Raji (cell line): ENCODE measurements around the gene KRTAP19-2.

Source experiments
- POLR2A ChIP-seq: IDR thresholded peaks from 2 replicates; pipeline ENCODE4 v1.6.1; 2011; ENCODE audit warnings: low read depth, low read length, control low read depth; ENCODE audit not compliant: insufficient read depth

KRTAP19-2 gene, protein sequence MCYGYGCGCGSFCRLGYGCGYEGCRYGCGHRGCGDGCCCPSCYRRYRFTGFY

DNA sequence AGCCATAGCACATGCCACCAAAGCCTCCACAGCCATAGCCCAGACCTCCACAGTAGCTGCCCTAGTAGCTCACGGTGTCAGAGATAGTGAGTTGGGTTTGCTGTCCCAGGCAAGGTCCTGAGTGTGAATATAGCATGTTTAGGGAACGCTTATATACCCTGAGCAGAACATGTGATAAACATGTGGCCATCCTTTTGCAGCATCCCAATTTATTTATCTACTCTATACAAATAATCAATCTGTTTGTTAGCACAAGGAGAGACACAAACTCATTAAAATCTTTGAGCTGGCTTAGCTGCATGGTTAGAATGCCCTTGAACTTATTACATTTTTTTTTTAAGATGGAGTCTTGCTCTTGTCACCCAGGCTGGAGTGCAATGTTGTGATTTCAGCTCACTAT, at the start of gene KRTAP19-2:
KRTAP19-2 (minus strand) TSS at position 101 of the 400 bp plus-strand sequence; CDS start at position 13, 88 bp downstream.
- TF ChIP-seq POLR2A = no peak

DNA sequence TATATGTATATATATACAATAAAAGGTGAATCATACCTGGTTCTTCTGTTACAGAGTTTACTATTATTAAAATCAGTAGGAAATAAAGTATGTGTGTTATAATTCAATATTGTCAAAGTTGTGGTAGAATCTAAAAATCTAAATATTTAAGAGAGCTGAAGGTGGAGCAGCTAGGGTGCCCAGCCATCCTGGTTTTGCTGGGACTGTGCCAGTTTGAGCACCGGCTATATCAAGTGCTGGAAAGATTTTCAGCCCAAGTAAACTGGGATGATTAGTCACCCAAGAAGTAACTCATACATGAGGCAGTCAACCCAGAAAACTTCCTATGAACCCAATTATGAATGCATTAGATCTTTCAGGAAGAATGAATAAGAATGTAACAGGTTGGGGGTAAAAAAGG, 31.6 kb upstream of the KRTAP19-2 start:
- TF ChIP-seq POLR2A = no peak

DNA sequence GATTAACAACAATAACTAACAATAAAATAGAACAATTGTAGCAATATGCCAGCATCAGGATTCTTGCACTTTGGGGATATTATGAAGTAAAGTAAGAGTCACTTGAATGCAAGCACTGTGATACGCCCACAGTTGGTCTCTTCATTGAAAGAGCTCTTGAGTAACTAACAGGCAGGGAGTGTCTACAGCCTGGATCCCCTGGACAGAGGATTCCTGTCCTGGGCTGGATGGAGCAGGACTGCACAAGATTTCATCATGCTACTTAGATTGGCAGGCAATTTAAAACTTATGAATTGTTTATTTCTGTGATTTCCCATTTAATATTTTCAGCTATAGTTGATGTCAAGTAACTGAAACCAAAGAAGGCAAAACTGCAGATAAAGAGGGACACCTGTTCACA, 28.4 kb upstream of the KRTAP19-2 start:
- TF ChIP-seq POLR2A = no peak

DNA sequence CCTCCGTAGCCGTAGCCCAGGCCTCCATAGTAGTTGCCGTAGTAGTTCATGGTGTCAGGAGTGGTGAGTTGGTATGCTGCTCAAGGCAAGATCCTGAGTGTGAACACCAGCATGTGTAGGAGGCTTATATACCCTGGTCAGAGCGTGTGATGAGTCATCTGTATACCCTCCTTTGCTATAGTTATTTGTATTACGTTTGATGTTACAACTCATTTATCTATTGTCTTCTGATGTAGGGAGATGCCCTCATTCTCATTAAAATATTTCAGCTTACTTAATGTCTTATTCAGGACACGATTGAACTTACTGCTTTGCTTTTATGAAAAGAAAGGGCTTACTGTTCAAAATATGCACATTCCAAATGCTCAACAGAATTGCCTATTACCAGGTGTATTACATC, 14.8 kb upstream of the KRTAP19-2 start, which contains the start of gene KRTAP19-5:
KRTAP19-5 (minus strand) TSS at position 101 of the 400 bp plus-strand sequence; CDS start at position 50, 51 bp downstream.
- TF ChIP-seq POLR2A = no peak

DNA sequence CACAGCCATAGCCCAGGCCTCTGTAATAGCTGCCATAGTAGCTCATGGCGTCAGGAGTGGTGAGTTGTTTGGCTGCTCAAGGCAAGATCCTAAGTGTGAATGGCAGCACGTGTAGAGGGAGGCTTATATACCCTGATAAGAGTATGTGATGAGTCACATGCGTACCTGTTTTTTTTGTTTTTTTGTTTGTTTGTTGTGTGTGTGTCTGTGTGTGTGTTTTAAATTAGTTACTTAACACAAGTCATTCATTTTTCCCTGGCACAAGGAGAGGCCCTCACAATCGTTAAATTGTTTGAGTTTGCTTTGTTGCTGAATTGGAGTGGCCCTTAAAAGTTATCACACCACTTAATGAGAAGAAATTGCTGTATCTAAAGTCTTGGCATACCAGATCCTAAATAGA, 9.8 kb upstream of the KRTAP19-2 start, which contains the start of gene KRTAP19-4:
KRTAP19-4 (minus strand) TSS at position 101 of the 400 bp plus-strand sequence; CDS start at position 46, 55 bp downstream.
- TF ChIP-seq POLR2A = no peak

DNA sequence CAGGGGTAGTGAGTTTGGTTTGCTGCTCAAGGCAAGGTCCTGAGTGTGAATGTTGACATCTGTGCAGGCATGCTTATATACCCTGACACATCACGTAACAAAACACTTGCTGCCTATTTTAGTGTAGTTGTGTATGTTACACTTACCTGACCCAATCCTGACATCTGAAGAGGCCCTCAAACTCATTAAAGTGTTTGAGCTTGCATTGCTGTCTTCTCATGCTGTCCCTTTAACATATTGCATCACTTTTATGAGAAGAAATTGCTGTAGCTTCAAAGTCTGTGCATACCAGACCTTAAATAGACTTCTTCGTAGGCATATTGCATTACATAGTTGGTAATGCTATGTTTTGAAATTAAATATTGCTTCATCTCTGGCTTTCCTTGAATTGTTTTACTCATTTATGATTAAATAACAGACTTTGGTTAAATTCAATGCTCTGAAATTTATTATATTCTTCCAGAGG, 4.8 kb upstream of the KRTAP19-2 start, which contains the start of gene KRTAP19-3:
KRTAP19-3 (minus strand) TSS at position 51 of the 466 bp plus-strand sequence. CDS start 56 bp downstream, outside the sequence.
- no peak for TF ChIP-seq POLR2A

DNA sequence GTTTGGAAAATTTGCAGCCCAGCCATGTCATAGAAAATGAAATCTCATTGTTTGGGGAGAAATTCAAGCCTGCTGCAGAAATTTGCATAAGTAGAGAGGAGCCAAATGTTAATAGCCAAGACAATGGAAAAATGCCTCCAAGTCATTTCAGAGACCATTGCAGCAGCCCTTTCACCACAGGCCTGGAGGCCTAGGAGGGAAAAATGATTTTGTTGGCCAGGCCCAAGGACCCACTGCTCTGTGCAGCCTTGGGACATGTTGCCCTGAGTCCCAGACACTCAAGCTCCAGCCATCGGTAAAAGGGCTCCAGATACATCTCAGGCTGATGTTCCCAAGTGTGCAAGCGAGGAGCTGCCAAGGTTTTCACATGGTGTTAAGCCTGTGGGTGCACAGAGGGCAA, 1.1 kb downstream of the KRTAP19-2 start:
- TF ChIP-seq POLR2A = no peak

DNA sequence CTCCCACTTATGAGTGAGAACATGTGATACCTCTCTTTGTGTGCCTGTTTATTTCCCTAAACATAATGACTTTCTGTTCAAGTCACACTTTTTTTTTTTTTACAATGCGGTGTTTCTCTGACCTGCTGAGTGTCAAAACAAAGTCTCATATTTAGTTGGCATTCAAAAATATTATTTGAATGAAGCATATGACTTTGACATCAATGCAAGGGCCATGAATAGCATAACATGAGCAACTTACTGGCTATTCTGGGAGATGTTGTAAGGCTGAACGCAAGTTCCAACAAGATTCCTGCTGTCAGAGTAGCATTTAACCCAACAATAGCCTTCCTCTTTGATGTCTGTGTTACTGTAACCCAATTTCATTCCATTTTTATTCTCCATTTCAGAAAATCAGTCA, 5.1 kb downstream of the KRTAP19-2 start:
- no peak for TF ChIP-seq POLR2A

DNA sequence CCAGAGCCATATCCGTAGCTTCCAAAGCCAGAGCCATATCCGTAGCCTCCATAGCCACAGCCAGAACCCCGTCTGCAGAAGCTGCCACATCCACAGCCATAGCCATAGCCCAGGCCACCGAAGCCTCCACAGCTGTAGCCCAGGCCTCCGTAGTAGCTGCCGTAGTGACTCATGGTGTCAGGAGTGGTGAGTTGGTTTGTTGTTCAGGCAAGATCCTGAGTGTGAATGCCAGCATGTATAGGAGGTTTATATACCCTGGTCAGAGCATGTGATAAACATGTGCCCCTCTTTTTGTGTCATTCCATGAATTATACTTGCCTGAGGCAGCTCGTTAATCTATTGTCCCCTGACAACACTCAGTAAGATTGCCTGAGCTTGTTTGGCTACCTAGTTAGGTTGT, 7.1 kb downstream of the KRTAP19-2 start, which contains the start of gene KRTAP19-1:
KRTAP19-1 (minus strand) TSS at position 223 of the 400 bp plus-strand sequence; CDS start at position 173, 50 bp downstream.
- no peak for TF ChIP-seq POLR2A

DNA sequence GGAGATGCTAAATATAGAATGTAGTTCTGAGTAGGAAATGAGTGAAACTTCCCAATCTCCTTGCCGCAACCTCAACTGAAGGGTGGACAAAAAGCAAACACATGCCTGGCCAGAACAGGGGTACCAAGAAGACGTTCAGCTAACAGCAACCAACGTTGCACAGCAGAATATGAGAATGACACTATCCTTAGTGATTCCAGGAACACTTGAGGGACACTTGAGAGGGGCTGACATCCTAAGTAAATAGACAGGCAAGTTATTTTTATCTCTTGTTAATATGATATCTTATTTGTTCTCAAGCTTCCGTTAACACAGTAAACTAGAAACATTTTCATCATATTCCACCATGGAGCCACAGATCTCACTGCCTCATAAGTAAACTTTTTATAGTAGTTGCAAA, 8.0 kb downstream of the KRTAP19-2 start:
- no peak for TF ChIP-seq POLR2A

DNA sequence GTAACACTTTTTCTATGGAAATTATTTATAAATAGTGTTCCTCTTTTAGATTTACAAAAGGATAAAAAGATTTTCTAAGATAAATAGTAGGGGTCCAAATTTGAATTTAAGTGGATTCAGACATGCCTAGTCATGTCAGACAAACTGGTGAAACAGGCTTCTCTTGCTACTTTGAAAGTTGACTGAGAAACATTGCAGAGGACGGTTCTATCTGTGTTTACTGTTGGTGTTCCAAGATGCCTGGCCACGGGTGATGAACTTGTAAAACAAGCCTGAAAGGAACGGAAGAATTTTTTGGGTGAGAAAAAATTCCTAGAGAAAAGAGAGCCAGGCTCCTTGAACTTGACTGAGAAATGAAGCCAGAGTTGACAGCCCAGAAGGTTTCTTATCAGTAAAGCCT, 9.2 kb downstream of the KRTAP19-2 start:
- no peak for TF ChIP-seq POLR2A

DNA sequence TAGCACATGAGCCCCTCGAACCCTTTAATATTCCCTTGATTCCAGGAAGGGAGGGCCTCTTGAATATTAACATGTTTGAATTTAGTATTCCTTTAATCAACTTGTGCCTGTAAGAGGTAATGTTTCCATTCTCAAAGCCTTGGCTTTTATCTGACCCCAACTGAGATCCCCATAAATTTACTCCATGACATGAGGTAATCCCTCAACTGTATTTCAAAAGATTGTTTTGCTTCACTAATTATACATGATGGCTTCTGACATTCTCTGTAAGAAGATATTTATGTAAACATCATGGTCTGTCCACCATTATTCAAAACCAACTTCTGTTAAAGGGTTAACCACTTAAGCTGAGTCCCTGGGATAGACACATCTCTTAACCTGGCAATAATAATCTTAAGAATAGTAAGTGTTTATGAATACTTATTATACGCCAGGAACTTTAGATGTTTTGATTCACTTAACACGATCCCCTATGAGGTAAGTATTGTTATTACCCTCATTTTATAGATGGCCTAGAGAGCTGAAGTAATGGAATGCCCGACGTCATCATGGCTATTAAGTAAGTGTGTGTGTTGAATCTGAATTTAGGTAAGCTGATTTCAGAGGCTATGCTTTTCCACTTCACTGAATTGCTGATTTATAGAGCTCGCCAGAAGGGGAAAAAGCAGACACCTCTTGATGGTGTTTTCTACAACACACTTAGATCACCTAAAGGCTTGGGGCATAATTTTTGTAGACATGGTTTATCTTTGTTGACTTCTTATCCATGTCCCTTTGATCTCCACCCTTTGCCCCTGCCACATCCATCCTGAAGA, 18.1 kb downstream of the KRTAP19-2 start:
- no peak for TF ChIP-seq POLR2A

DNA sequence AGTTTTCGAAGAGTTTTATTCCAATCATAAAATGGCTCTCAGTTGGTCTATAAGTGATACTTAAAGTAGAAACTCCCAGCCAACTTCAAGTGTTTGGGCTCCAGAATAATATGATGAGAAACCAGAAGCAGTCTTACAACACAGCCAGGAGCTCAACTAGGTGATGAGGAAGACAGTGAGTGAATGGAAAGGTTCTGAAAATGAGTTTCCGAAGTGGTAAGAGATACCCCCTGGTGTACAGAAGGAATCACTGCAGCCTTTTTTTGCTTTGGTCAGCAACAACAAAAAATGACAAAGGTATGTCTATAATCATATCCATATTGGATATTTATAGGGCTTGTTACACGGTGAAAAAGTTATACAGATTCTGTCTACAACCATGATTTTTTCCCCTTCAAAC, 23.5 kb downstream of the KRTAP19-2 start:
- no peak for TF ChIP-seq POLR2A

DNA sequence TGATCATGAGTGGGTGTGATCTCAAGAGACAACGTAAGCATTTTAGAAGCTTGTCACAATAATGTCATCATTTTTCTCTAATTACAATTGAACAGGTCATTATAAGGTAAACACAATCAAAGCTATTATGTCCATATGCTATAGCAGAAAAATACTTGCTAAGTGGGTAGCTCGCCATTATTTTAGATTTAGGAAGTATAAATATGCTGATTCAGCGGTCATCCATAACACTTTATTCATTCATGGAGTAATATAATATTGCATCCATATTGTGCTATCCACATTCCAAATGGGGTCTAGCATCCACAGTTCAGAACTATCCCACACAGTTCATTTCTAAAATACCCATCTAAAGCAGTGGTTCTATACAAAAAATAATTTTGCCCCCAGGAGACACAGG, 38.7 kb downstream of the KRTAP19-2 start:
- no peak for TF ChIP-seq POLR2A

DNA sequence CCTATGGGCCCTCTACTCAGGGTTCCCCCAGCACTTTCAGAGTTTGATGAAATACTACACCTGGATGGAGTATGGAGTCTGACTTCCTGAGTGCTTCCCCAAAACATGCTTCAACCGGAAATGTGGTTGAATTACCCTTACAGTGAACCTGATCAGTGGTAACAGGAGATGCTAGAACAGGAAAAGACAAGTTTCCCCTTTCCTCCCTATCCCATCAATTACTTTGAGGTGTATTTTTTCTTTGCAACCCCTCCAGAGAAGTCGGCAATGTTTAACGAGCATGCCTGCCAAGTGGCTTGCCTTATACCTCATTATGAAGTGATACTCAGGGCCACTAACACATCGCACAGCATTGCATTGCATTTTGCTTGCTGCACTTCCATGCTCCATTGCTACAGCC, 40.2 kb downstream of the KRTAP19-2 start:
- TF ChIP-seq POLR2A = no peak

DNA sequence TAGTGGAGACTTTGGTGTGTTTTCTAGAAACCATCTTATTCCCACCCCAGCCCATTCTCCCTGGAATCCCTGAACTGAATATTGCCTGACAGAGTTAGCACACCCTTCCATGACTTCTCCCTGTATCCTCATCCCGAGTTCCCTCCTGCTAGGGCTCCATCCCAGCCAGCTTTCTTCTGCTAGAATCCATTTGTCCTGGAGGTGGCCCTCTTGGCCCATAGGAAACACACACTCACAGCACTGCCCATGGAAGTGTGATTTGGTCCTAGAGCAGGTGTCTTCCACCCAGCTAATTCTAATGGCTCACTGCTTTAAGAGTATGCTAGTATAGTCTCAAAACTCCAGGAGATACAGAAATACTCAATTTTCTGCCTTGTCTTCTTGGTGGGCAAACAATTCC, 43.0 kb downstream of the KRTAP19-2 start:
- no peak for TF ChIP-seq POLR2A
